OCI-LY7 (cell line): ENCODE data around the gene KLHL7. TPM values are rescaled to one million over a fixed set of nuclear protein-coding genes. Genes with fewer than 3 reads are reported as not detected.

Source experiments
- BruUV-seq: library from RNA; stranded (reverse); fragments of 400-500 nt; replicated peaks from 2 replicates; lab custom pipeline; 2021; lab: Mats Ljungman, UMichigan
- CTCF ChIA-PET: fragments of 300-600 bp; sonication (Branson Sonifier 250); formaldehyde crosslinking; loops from one replicate; lab custom pipeline; 2022; ENCODE audit warnings: antibody characterized with exemption; ENCODE audit not compliant: unreplicated experiment; lab: Charles Lee
- POLR2A ChIA-PET: fragments of 300-600 bp; sonication (Branson Sonifier 250); formaldehyde crosslinking; loops from one replicate; lab custom pipeline; 2022; ENCODE audit warnings: antibody characterized with exemption; lab: Charles Lee
- DNase-seq: peaks from one replicate; pipeline ENCODE4 v3.0.0-alpha.2; 2015; ENCODE audit warnings: low spot score
- H2AFZ ChIP-seq: fragments of 200-600 bp; sonication (generic), shearing (Covaris generic); 2 replicates; pipeline ENCODE4 v1.6.1; 2014; ENCODE audit warnings: mild to moderate bottlenecking, antibody characterized with exemption, low read length, moderate library complexity
- H3K27ac ChIP-seq: fragments of 200-600 bp; sonication (generic); 2 replicates; pipeline ENCODE4 v1.5.1; 2014; ENCODE audit warnings: mixed run types, low read depth, mild to moderate bottlenecking, moderate library complexity, low read length, inconsistent platforms; ENCODE audit not compliant: poor library complexity, severe bottlenecking
- H3K36me3 ChIP-seq: fragments of 200-600 bp; sonication (generic); 2 replicates; pipeline ENCODE4 v1.6.1; 2014; ENCODE audit warnings: mild to moderate bottlenecking, antibody characterized with exemption, low read length, moderate library complexity, mixed read lengths; ENCODE audit not compliant: insufficient read depth
- H3K4me1 ChIP-seq: fragments of 200-600 bp; sonication (generic); 2 replicates; pipeline ENCODE4 v1.5.1; 2014; ENCODE audit warnings: mild to moderate bottlenecking, low read length; ENCODE audit not compliant: insufficient read depth, poor library complexity, severe bottlenecking
- H3K4me2 ChIP-seq: fragments of 200-600 bp; sonication (generic); 2 replicates; pipeline ENCODE4 v1.6.1; 2014; ENCODE audit warnings: mild to moderate bottlenecking, low read length
- H3K4me3 ChIP-seq: fragments of 200-600 bp; sonication (generic); 2 replicates; pipeline ENCODE4 v1.5.1; 2014; ENCODE audit warnings: mild to moderate bottlenecking, low read depth, low read length; ENCODE audit not compliant: poor library complexity, severe bottlenecking
- H3K79me2 ChIP-seq: fragments of 200-600 bp; sonication (generic); 2 replicates; pipeline ENCODE4 v1.6.1; 2016; ENCODE audit warnings: low read depth, mild to moderate bottlenecking, low read length, moderate library complexity, mixed read lengths; ENCODE audit not compliant: insufficient read depth
- H3K9me2 ChIP-seq: fragments of 200-600 bp; sonication (generic); 2 replicates; pipeline ENCODE4 v1.6.1; 2016; ENCODE audit warnings: mild to moderate bottlenecking, low read length, mixed read lengths; ENCODE audit not compliant: insufficient read depth
- H3K9me3 ChIP-seq: fragments of 200-600 bp; sonication (generic); 2 replicates; pipeline ENCODE4 v1.6.1; 2014; ENCODE audit warnings: mild to moderate bottlenecking, mixed run types, low read length, mixed read lengths
- H4K20me1 ChIP-seq: fragments of 200-600 bp; sonication (generic); 2 replicates; pipeline ENCODE4 v1.6.1; 2014; ENCODE audit warnings: mild to moderate bottlenecking, antibody characterized with exemption, low read length, moderate library complexity, mixed read lengths; ENCODE audit not compliant: insufficient read depth
- CTCF ChIP-seq: fragments of 200-600 bp; sonication (generic); conservative IDR thresholded peaks from 2 replicates; pipeline ENCODE4 v1.5.1; 2014; ENCODE audit warnings: mild to moderate bottlenecking, antibody characterized with exemption, low read length, moderate library complexity, mixed read lengths
- EZH2phosphoT487 ChIP-seq: fragments of 200-600 bp; sonication (generic); IDR thresholded peaks from 2 replicates; pipeline ENCODE4 v1.6.1; 2018; ENCODE audit warnings: low read depth, borderline replicate concordance, mild to moderate bottlenecking, mixed run types, antibody characterized with exemption, low read length, moderate library complexity, mixed read lengths
- intact Hi-C: fragments of 100-400 bp; cut with micrococcal nuclease; formaldehyde crosslinking; loops from one replicate; pipeline ENCODE4 v1.10.0; 2022; ENCODE audit not compliant: unreplicated experiment
- total RNA-seq, 2 experiments: library from RNA; depleted of rRNA in 1 of 2; stranded (reverse); fragments of >200 nt in 1 of 2; shearing (Covaris generic) in 1 of 2; gene quantifications; 2 replicates each; pipeline ENCODE4 v1.2.3, GENCODE V29; 2014 to 2022

Gene KLHL7
- total RNA-seq, 2 experiments from 2014 or later, result 24.4 to 30.2 TPM

- H3K27ac ChIP-seq, result no peak overlapping the region
- H3K4me1 ChIP-seq, result no peaks in the 10 kb centered on the region
- BruUV-seq, result no TSS peak
- CTCF ChIA-PET, result no interaction called here
- H2AFZ ChIP-seq, result no peak overlapping the region
- no peak overlapping the region for H3K4me3 ChIP-seq
- intact Hi-C loops, result no loop called here
- TF ChIP-seq EZH2phosphoT487 (no peak), CTCF (no peak)
- H3K9me2 ChIP-seq, result no peaks in the 10 kb centered on the region
- DNase-seq, result no peak
- POLR2A ChIA-PET, result no interaction called here
- H3K36me3 ChIP-seq, result peaks cover 91% of the 10 kb centered on the region
- H3K4me2 ChIP-seq, result no peak overlapping the region
- H3K9me3 ChIP-seq, result no peaks in the 10 kb centered on the region
- no peaks in the 10 kb centered on the region for H4K20me1 ChIP-seq
- H3K79me2 ChIP-seq, result no peaks in the 10 kb centered on the region; the same call in 1 of the 2 replicates
Observed at GRCh38 chr7:23200331-23200730, 94.7 kb downstream of the KLHL7 start.

GRCh38 chr7:23204241-23204640 is 98.7 kb downstream of the KLHL7 start:
- no peak overlapping the region for H3K4me3 ChIP-seq
- DNase-seq, result no peak
- H4K20me1 ChIP-seq, result no peaks in the 10 kb centered on the region
- no peaks in the 10 kb centered on the region for H3K4me1 ChIP-seq
- no peak overlapping the region for H3K27ac ChIP-seq
- H2AFZ ChIP-seq, result no peak overlapping the region
- no peaks in the 10 kb centered on the region for H3K9me3 ChIP-seq
- H3K79me2 ChIP-seq, result no peaks in the 10 kb centered on the region
- ChIA-PET CTCF (no interaction called here), POLR2A (interaction anchor here (0.6 to 1.0 kb wide), 4 partner anchors 31 to 531 kb away, joined by 3 to 4 read pairs (median 3); no protein-coding TSS in a partner anchor)
- H3K36me3 ChIP-seq, result peaks cover 61% of the 10 kb centered on the region
- H3K4me2 ChIP-seq, result no peak overlapping the region
- TF ChIP-seq EZH2phosphoT487, result no peak
- no peak for TF ChIP-seq CTCF
- intact Hi-C loops, result no loop called here
- no TSS peak for BruUV-seq
- H3K9me2 ChIP-seq, result no peaks in the 10 kb centered on the region

GRCh38 chr7:23205577-23205908 is 100.0 kb downstream of the KLHL7 start:
- TF ChIP-seq EZH2phosphoT487, result no peak
- TF ChIP-seq CTCF, result no peak
- H3K4me1 ChIP-seq, result no peaks in the 10 kb centered on the region
- DNase-seq, result no peak
- no peak overlapping the region for H2AFZ ChIP-seq
- no peak overlapping the region for H3K4me3 ChIP-seq
- H3K27ac ChIP-seq, result no peak overlapping the region
- intact Hi-C loops, result no loop called here
- peaks cover 48% of the 10 kb centered on the region for H3K36me3 ChIP-seq
- no peaks in the 10 kb centered on the region for H3K9me2 ChIP-seq
- no peak overlapping the region for H3K4me2 ChIP-seq
- CTCF ChIA-PET, result no interaction called here
- BruUV-seq, result no TSS peak
- no peaks in the 10 kb centered on the region for H4K20me1 ChIP-seq
- POLR2A ChIA-PET, result interaction anchor here (2.0 kb wide), 1 partner anchor 56 kb away, joined by 6 read pairs; no protein-coding TSS in a partner anchor
- no peaks in the 10 kb centered on the region for H3K9me3 ChIP-seq
- H3K79me2 ChIP-seq, result no peaks in the 10 kb centered on the region
